HCT116 (cell line): ENCODE data around the gene C4orf51.

ENCODE experiments used
- CEBPB ChIP-seq: IDR thresholded peaks from 2 replicates; pipeline ENCODE4 v1.6.1; 2012; ENCODE audit warnings: low read depth
- EZH2 ChIP-seq: fragments of 200-600 bp; sonication (generic); IDR thresholded peaks from 2 replicates; pipeline ENCODE4 v1.6.1; 2017; ENCODE audit warnings: antibody characterized with exemption, mixed run types
- JUND ChIP-seq: IDR thresholded peaks from 2 replicates; pipeline ENCODE4 v1.6.1; 2012
- POLR2A ChIP-seq: IDR thresholded peaks from 2 replicates; pipeline ENCODE4 v1.7.0; 2011; ENCODE audit warnings: borderline replicate concordance; ENCODE audit not compliant: insufficient read depth, insufficient read length; ENCODE audit errors: extremely low read depth
- POLR2AphosphoS5 ChIP-seq: IDR thresholded peaks from 2 replicates; pipeline ENCODE4 v1.6.1; 2011; ENCODE audit warnings: mild to moderate bottlenecking, low read depth, low read length, moderate library complexity
- SIN3A ChIP-seq: IDR thresholded peaks from 2 replicates; pipeline ENCODE4 v1.6.1; 2012; ENCODE audit warnings: low read depth
- SRF ChIP-seq: IDR thresholded peaks from 2 replicates; pipeline ENCODE4 v1.6.1; 2012; ENCODE audit warnings: low read depth
- YY1 ChIP-seq: IDR thresholded peaks from 2 replicates; pipeline ENCODE4 v1.6.1; 2011; ENCODE audit warnings: low read length, low read depth, moderate library complexity, mild to moderate bottlenecking; ENCODE audit not compliant: insufficient replicate concordance; ENCODE audit errors: extremely low read depth
- ZNF274 ChIP-seq: fragments of 200-500 bp; sonication (Bioruptor generic); IDR thresholded peaks from 2 replicates; pipeline ENCODE4 v1.6.1; 2014; ENCODE audit warnings: mild to moderate bottlenecking, low read depth, low read length, inconsistent platforms
- TF ChIP-seq, protein P1 (sequence below), 3 experiments: fragments of 200-600 bp in 1 of 3; sonication (generic) in 1 of 3; IDR thresholded peaks in 2 of 3; conservative IDR thresholded peaks in 1 of 3; 2 replicates each; pipeline ENCODE4 v1.5.1; 2012 to 2017; ENCODE audit warnings: low read depth in 2 of 3, low read length in 2 of 3, antibody characterized with exemption in 1 of 3, borderline replicate concordance in 1 of 3, control low read depth in 1 of 3, mild to moderate bottlenecking in 1 of 3, mixed read lengths in 1 of 3, mixed run types in 1 of 3, moderate library complexity in 1 of 3; ENCODE audit not compliant: insufficient read depth in 1 of 3
- TF ChIP-seq, protein P2 (sequence below): IDR thresholded peaks from 2 replicates; pipeline ENCODE4 v1.6.1; 2012; ENCODE audit warnings: low read depth
- TF ChIP-seq, protein P3 (sequence below): IDR thresholded peaks from 2 replicates; pipeline ENCODE4 v1.6.1; 2012
- TF ChIP-seq, protein P4 (sequence below): IDR thresholded peaks from 2 replicates; pipeline ENCODE4 v1.6.1; 2011; ENCODE audit warnings: mild to moderate bottlenecking, low read length, moderate library complexity; ENCODE audit not compliant: insufficient replicate concordance; ENCODE audit errors: extremely low read depth
- TF ChIP-seq, protein P5 (sequence below): IDR thresholded peaks from 2 replicates; pipeline ENCODE4 v1.6.1; 2012

DNA sequence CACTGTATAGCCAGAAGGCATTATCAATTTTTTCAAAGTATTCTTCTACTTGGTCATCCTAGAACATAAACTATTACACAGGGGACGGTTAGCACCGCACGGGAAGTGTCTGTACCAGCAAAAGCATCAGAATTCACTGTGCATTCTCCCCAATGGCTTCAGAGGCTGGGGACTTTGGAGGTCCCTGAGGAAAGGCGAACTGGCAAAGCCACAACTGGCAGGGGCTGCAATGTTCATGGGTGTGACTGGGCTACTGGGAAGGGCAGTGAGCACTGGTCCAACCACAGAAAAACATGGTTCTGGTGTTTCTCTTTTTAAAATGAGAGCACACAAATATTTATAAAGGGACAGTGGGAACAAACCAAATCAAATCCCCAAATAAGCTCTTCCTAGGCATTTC lies 83.5 kb downstream of the C4orf51 start:
- TF ChIP-seq EZH2 (no peak), POLR2AphosphoS5 (no peak), ZNF274 (no peak), POLR2A (no peak), SIN3A (no peak), CEBPB (no peak), JUND (no peak), SRF (no peak), YY1 (no peak)
- TF ChIP-seq, protein P1, sequence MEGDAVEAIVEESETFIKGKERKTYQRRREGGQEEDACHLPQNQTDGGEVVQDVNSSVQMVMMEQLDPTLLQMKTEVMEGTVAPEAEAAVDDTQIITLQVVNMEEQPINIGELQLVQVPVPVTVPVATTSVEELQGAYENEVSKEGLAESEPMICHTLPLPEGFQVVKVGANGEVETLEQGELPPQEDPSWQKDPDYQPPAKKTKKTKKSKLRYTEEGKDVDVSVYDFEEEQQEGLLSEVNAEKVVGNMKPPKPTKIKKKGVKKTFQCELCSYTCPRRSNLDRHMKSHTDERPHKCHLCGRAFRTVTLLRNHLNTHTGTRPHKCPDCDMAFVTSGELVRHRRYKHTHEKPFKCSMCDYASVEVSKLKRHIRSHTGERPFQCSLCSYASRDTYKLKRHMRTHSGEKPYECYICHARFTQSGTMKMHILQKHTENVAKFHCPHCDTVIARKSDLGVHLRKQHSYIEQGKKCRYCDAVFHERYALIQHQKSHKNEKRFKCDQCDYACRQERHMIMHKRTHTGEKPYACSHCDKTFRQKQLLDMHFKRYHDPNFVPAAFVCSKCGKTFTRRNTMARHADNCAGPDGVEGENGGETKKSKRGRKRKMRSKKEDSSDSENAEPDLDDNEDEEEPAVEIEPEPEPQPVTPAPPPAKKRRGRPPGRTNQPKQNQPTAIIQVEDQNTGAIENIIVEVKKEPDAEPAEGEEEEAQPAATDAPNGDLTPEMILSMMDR (IDR thresholded peaks at IDR 0.05 in 2 of 3, conservative IDR thresholded peaks at IDR 0.05 in 1 of 3; ENCODE audit: borderline replicate concordance in 1 of 3, insufficient read depth in 1 of 3, low read depth in 2 of 3, low read length in 2 of 3), result no peak
- TF ChIP-seq, protein P2, sequence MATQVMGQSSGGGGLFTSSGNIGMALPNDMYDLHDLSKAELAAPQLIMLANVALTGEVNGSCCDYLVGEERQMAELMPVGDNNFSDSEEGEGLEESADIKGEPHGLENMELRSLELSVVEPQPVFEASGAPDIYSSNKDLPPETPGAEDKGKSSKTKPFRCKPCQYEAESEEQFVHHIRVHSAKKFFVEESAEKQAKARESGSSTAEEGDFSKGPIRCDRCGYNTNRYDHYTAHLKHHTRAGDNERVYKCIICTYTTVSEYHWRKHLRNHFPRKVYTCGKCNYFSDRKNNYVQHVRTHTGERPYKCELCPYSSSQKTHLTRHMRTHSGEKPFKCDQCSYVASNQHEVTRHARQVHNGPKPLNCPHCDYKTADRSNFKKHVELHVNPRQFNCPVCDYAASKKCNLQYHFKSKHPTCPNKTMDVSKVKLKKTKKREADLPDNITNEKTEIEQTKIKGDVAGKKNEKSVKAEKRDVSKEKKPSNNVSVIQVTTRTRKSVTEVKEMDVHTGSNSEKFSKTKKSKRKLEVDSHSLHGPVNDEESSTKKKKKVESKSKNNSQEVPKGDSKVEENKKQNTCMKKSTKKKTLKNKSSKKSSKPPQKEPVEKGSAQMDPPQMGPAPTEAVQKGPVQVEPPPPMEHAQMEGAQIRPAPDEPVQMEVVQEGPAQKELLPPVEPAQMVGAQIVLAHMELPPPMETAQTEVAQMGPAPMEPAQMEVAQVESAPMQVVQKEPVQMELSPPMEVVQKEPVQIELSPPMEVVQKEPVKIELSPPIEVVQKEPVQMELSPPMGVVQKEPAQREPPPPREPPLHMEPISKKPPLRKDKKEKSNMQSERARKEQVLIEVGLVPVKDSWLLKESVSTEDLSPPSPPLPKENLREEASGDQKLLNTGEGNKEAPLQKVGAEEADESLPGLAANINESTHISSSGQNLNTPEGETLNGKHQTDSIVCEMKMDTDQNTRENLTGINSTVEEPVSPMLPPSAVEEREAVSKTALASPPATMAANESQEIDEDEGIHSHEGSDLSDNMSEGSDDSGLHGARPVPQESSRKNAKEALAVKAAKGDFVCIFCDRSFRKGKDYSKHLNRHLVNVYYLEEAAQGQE, result no peak
- TF ChIP-seq, protein P3, sequence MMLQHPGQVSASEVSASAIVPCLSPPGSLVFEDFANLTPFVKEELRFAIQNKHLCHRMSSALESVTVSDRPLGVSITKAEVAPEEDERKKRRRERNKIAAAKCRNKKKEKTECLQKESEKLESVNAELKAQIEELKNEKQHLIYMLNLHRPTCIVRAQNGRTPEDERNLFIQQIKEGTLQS, result no peak
- TF ChIP-seq, protein P4, sequence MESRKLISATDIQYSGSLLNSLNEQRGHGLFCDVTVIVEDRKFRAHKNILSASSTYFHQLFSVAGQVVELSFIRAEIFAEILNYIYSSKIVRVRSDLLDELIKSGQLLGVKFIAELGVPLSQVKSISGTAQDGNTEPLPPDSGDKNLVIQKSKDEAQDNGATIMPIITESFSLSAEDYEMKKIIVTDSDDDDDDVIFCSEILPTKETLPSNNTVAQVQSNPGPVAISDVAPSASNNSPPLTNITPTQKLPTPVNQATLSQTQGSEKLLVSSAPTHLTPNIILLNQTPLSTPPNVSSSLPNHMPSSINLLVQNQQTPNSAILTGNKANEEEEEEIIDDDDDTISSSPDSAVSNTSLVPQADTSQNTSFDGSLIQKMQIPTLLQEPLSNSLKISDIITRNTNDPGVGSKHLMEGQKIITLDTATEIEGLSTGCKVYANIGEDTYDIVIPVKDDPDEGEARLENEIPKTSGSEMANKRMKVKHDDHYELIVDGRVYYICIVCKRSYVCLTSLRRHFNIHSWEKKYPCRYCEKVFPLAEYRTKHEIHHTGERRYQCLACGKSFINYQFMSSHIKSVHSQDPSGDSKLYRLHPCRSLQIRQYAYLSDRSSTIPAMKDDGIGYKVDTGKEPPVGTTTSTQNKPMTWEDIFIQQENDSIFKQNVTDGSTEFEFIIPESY, result no peak
- TF ChIP-seq, protein P5, sequence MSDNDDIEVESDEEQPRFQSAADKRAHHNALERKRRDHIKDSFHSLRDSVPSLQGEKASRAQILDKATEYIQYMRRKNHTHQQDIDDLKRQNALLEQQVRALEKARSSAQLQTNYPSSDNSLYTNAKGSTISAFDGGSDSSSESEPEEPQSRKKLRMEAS, result no peak
